Measurements from ENCODE around the gene TMEM145. TPM values are rescaled to one million over a fixed set of nuclear protein-coding genes. Genes with fewer than 3 reads are reported as not detected.
A peak's percentile ranks its signal among the peaks of the same experiment; 100 is the strongest.

TMEM145 gene
- total RNA-seq, 2 donors from 2014 or later = 0.94 TPM; not detected in 1

DNA sequence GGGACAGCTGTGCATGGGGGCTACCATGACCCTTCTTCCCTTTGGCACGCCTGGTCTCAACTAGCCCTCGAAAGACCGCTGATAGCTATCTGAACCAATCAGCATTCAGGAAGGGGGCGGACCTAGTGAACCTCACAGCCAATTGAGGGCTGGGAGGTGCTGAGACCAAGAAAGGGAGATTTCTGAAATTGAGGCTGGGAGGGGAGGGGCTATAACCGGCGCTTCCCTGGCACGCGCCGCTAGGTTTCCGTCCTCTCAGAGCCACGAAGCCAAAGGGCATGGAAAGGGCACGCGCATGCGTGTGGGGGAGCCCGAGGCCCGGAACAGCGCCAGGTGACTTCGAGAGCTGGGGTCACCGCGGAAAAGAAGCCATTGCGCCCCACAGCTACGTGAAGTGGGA is 6.5 kb upstream of the TMEM145 start:
- no peak for DNase-seq (ENCODE audit: low spot score)
- TF ChIP-seq, protein P1, sequence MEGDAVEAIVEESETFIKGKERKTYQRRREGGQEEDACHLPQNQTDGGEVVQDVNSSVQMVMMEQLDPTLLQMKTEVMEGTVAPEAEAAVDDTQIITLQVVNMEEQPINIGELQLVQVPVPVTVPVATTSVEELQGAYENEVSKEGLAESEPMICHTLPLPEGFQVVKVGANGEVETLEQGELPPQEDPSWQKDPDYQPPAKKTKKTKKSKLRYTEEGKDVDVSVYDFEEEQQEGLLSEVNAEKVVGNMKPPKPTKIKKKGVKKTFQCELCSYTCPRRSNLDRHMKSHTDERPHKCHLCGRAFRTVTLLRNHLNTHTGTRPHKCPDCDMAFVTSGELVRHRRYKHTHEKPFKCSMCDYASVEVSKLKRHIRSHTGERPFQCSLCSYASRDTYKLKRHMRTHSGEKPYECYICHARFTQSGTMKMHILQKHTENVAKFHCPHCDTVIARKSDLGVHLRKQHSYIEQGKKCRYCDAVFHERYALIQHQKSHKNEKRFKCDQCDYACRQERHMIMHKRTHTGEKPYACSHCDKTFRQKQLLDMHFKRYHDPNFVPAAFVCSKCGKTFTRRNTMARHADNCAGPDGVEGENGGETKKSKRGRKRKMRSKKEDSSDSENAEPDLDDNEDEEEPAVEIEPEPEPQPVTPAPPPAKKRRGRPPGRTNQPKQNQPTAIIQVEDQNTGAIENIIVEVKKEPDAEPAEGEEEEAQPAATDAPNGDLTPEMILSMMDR (IDR thresholded peaks at IDR 0.05) = no peak

DNA sequence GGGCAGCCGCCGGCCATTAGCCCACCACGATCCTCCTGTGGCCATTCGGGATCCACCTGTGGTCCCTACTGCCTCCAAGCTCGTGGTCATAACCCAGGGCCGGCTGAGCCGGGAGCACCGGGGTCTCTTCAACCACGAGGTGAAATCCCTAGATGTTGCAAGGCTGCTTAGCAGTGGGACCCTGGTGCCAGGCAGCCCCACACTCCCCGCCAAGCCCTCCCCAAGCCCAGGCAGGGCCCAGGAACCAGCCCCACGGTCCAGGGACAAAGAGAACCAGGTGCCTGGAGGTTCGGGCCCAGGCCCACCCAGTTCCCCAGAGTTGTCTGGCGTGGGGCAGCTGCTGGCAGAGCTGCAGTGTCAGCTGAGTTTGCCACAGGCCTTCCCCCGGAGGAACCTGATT is 3.4 kb upstream of the TMEM145 start:
- H3K9me3 ChIP-seq = no peaks in the 10 kb centered on the region
- H3K36me3 ChIP-seq = no peaks in the 10 kb centered on the region
- H3K27me3 ChIP-seq = no peaks in the 10 kb centered on the region
- no peak for DNase-seq (ENCODE audit: low spot score)
- H3K27ac ChIP-seq = no peak overlapping the region
- H3K4me1 ChIP-seq = peaks cover 0 to 14% of the 10 kb centered on the region in 2 donors
- TF ChIP-seq, protein P1 (IDR thresholded peaks at IDR 0.05) = no peak
- H3K4me3 ChIP-seq = no peak overlapping the region

More for the DNA sequence above, 6.5 kb upstream of the TMEM145 start:
- Histone ChIP-seq H3K27ac (no peak overlapping the region), H3K4me1 (peaks cover 0 to 8% of the 10 kb centered on the region in 2 donors), H3K27me3 (no peaks in the 10 kb centered on the region), H3K9me3 (no peaks in the 10 kb centered on the region), H3K36me3 (no peaks in the 10 kb centered on the region), H3K4me3 (no peak overlapping the region)

DNA sequence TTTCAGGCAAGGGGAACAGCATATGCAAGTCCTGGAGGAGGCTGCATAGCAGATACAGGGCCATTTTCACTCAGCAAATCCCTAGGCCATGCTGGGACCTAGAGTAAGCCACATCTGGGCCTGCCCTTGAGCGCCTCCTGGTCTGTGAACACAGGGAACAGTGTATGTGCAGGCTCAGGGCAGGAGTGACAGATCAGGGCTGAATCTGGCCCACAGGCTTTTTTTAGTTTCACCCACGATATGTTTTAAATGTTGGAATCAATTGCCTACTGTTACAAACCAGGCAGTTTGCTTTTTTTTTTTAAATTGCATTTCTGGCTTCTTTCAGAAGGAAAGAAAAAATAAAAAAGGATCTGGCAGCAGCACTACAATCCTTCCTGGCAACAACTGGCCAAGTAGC is 1.5 kb upstream of the TMEM145 start:
- H3K27ac ChIP-seq = no peak overlapping the region
- H3K27me3 ChIP-seq = no peaks in the 10 kb centered on the region
- H3K4me1 ChIP-seq = peaks cover 0 to 14% of the 10 kb centered on the region in 2 donors
- TF ChIP-seq, protein P1 (IDR thresholded peaks at IDR 0.05) = no peak
- H3K36me3 ChIP-seq = no peaks in the 10 kb centered on the region
- H3K4me3 ChIP-seq = no peak overlapping the region
- DNase-seq (ENCODE audit: low spot score) = no peak
- no peaks in the 10 kb centered on the region for H3K9me3 ChIP-seq

DNA sequence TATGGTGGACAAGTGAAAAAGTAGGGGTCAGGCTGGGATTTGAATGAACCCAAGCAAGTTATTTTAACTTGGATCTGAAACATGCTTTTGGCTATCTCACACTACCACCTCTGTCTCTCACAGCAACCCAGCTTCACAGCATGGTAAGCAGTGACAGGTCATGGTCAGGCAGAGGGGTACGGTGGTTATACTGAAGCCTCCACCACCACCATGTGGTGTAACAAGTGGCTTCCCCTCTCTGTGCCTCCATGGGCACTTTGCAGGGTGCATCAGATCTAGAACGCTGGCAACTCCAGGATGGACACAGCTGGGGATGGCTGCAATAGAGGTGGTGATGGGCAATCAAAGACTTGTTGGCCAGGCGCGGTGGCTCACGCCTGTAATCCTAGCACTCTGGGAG is 739 bp upstream of the TMEM145 start:
- Histone ChIP-seq H3K36me3 (no peaks in the 10 kb centered on the region), H3K27me3 (no peaks in the 10 kb centered on the region), H3K4me1 (peaks cover 0 to 14% of the 10 kb centered on the region in 2 donors), H3K4me3 (no peak overlapping the region), H3K27ac (no peak overlapping the region), H3K9me3 (no peaks in the 10 kb centered on the region)
- TF ChIP-seq, protein P1 (IDR thresholded peaks at IDR 0.05) = no peak
- no peak for DNase-seq (ENCODE audit: low spot score)

DNA sequence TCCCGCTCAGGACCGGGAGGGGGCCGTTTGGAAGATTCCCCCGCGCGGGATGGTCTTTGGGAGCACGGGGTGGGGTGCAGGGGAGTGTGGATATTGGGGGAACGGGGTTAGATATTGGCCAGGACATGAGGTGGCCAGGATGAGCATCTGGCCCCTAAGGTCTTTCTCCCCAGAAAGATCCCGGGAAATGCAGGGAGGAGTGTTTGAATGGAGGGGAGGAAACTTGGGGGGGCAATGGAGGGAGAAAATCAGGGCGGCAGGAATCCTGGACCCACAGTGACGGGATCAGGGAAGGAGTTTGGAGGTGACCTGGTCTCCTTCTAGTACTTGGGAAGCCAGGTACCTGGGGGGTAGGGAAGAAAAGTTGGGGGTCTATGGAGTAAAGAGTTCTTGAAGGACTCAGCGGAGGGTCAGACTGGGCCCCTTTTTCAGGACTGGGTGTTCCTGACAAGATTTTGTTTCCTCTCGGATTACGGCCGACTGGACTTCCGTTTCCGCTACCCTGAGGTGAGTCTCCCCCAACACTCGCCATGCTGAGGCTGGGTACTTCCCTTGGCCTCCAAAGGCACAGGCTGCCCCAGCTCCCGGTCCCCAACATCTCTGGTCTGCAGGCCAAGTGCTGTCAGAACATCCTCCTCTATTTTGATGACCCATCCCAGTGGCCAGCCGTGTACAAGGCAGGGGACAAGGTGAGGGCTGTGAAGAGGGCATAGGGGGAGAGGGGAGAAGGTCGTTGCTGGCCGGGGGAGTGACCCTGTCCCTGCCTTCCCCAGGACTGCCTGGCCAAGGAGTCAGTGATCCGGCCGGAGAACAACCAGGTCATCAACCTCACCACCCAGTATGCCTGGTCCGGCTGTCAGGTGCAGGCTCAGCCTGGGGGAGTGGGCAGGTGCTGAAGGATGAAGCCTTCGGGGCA is 989 bp downstream of the TMEM145 start:
- Histone ChIP-seq H3K4me3 (peak overlapping the region in 1 of 2 donors; percentile 57), H3K36me3 (no peaks in the 10 kb centered on the region), H3K4me1 (peaks cover 0 to 14% of the 10 kb centered on the region in 2 donors), H3K27ac (no peak overlapping the region), H3K27me3 (no peaks in the 10 kb centered on the region), H3K9me3 (no peaks in the 10 kb centered on the region)
- DNase-seq (ENCODE audit: low spot score) = no peak
- TF ChIP-seq, protein P1 (IDR thresholded peaks at IDR 0.05) = no peak

Measured in right atrium auricular region (tissue), 2 donors.